ENCODE results near the gene SHISAL1. TPM values are rescaled to one million over a fixed set of nuclear protein-coding genes. Genes with fewer than 3 reads are reported as not detected.

SHISAL1 gene
- total RNA-seq, 8 experiments from 2014 or later: 0.17 to 21.5 (median 3.5) TPM

GRCh38 chr22:44195189-44195871 lies 117.4 kb downstream of the SHISAL1 start:
- H3K4me1 ChIP-seq (replicated peaks in 1 of 2): peaks cover 9 to 24% of the 10 kb centered on the region in 2 donors
- in situ Hi-C loops (cut with MboI; ENCODE audit: low pct_unique_long_range_greater_than_20kb in 2 of 9, low sequenced_read_pairs in 9 of 9, unreplicated experiment in 9 of 9): no loop called here
- no peak for ATAC-seq (replicated peaks in 6 of 8)
- WGBS, 10 experiments: 0 to 80% (median 60%) methylated on average over 1 to 2 of the region's 5 CpGs; no CpG with 5 or more reads in 5 of the 10 experiments
- no peak overlapping the region for H3K4me3 ChIP-seq
- no peak overlapping the region for H3K27ac ChIP-seq

GRCh38 chr22:44194569-44194968 lies 118.2 kb downstream of the SHISAL1 start:
- peaks cover 9 to 24% of the 10 kb centered on the region in 2 donors for H3K4me1 ChIP-seq (replicated peaks in 1 of 2)
- 14 to 100% (median 84%) methylated on average over 2 of the region's 2 CpGs for WGBS, 10 experiments
- in situ Hi-C loops (cut with MboI; ENCODE audit: low pct_unique_long_range_greater_than_20kb in 2 of 9, low sequenced_read_pairs in 9 of 9, unreplicated experiment in 9 of 9): no loop called here
- no peak overlapping the region for H3K4me3 ChIP-seq
- no peak for ATAC-seq (replicated peaks in 6 of 8)
- no peak overlapping the region for H3K27ac ChIP-seq

Other genes starting within 250 kb of the SHISAL1 start
- 1 to 10 TPM in 2 of 8 experiments, under 1 TPM in 6; 0.05 to 3.0 (median 0.33) TPM for gene PARVG, start 132.0 kb downstream of the SHISAL1 start, total RNA-seq
- 10 to 100 TPM; 15.7 to 40.3 (median 30.1) TPM for gene RTL6, start 185.3 kb upstream of the SHISAL1 start, total RNA-seq